Epidermal melanocyte (primary cell): Measurements from ENCODE around the gene REM2.

Experiments
- DNase-seq: peaks from one replicate; pipeline ENCODE4 v3.0.0; 2011; ENCODE audit warnings: low spot score; ENCODE audit not compliant: insufficient read length

The REM2 gene

DNA sequence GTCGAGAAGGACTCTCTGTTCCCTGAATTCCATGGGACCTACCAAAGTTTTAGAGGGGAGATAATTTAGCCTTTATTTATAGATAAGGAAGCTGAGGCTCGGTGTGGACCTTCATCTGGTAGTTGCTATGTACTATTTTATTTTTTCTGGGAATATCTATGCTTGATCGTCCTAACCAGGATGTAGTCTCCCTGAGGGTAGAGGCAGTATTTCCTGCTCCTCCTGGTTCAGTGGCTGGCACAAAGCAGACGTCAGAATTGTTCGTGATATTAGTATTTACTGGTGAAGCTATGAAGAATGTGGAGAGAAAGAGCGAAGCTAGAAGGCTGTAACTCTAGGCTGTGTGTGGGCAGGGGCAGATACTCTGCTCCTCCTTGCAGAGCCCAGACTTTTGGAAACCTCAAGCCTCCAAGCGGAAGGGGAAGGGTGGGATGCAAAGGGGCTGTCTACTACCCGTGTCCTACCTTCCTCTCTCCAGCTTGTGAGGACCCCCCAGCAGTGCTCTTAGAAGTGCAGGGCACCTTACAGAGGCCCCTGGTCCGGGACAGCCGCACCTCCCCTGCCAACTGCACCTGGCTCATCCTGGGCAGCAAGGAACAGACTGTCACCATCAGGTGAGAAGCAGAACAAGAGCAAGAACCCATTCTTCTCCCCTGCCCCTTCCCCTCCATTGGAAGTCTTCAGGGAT lies 10.0 kb upstream of the REM2 start:
- DNase-seq, result no peak

DNA sequence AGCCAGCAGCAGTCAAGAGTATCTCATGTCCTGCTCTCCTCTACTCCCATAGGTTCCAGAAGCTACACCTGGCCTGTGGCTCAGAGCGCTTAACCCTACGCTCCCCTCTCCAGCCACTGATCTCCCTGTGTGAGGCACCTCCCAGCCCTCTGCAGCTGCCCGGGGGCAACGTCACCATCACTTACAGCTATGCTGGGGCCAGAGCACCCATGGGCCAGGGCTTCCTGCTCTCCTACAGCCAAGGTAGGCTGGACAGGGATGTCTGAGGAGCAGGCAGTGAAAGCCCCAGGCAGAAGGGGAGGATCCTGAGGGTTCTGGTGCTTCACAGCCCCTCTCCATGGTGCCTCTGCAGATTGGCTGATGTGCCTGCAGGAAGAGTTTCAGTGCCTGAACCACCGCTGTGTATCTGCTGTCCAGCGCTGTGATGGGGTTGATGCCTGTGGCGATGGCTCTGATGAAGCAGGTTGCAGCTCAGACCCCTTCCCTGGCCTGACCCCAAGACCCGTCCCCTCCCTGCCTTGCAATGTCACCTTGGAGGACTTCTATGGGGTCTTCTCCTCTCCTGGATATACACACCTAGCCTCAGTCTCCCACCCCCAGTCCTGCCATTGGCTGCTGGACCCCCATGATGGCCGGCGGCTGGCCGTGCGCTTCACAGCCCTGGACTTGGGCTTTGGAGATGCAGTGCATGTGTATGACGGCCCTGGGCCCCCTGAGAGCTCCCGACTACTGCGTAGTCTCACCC lies 7.8 kb upstream of the REM2 start:
- no peak for DNase-seq

DNA sequence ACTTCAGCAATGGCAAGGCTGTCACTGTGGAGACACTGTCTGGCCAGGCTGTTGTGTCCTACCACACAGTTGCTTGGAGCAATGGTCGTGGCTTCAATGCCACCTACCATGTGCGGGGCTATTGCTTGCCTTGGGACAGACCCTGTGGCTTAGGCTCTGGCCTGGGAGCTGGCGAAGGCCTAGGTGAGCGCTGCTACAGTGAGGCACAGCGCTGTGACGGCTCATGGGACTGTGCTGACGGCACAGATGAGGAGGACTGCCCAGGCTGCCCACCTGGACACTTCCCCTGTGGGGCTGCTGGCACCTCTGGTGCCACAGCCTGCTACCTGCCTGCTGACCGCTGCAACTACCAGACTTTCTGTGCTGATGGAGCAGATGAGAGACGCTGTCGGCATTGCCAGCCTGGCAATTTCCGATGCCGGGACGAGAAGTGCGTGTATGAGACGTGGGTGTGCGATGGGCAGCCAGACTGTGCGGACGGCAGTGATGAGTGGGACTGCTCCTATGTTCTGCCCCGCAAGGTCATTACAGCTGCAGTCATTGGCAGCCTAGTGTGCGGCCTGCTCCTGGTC lies 7.2 kb upstream of the REM2 start:
- no peak for DNase-seq

DNA sequence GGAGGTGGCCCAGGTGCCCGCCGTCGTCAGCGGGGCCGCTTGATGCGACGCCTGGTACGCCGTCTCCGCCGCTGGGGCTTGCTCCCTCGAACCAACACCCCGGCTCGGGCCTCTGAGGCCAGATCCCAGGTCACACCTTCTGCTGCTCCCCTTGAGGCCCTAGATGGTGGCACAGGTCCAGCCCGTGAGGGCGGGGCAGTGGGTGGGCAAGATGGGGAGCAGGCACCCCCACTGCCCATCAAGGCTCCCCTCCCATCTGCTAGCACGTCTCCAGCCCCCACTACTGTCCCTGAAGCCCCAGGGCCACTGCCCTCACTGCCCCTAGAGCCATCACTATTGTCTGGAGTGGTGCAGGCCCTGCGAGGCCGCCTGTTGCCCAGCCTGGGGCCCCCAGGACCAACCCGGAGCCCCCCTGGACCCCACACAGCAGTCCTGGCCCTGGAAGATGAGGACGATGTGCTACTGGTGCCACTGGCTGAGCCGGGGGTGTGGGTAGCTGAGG lies 6.0 kb upstream of the REM2 start:
- DNase-seq, result no peak

DNA sequence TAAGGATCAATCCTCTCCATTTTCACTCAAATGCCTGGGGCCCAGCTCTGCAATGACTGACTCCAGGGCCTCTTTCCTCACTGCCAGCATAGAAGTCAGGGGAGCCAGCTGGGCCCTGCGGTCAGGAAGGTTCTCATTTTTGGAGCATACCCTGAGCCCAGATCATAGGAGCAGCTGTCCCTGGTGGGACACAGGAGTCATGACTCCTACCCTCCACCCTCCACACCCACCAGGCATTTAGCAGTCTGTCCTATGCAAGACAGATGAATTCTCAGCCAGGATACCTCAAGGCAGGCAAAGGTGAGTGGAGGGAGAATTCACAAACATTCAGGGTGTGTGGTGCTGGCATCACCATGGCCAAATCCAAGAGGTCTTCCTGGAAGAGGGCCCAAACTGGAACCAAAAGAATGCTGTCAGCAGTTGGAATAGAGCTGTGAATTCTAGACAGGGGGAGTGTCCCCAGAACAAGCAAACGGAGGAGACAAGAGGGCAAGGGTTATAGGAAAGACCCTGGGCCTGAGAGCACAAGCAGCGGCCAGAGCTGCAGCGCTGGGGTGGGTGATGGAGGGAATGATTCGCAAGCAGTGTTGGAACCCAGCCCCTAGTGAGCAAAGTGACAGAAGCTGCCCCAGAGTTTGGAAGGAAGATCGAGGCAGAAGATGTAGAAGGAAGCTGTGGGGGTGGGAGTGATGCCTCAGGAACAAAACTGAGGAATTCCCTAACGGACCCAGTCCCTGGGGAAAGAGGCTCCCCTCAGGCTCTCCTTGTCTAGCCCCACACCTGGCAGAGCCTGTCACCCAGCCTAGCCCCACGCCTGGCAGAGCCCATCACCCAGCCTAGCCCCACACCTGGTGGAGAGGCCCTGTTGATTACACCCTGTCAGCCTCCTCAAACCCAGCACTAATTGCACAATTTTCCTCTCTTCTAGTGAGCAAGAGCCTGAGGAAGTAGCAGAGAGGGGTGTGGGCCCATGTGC lies 4.5 kb upstream of the REM2 start:
- no peak for DNase-seq

DNA sequence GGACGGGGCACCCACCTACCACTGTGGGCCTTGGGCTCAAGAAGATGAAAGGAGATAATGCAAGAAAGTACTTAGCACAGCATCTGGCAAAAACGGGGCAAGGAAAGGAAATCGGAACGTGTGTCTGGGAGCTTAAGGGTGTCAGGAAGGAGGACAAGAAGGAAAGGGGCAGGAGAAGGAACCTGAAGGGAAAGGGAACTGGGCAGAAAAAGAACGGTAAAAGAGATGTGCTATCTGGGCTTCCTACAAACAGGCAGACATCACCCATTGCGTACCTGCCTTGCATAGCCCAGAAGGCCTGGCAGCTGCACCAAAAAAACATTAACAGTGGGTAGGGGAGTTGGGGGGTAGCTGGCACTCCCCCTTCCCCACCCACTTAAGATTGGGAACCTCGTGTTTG lies 958 bp upstream of the REM2 start:
- DNase-seq, result no peak

DNA sequence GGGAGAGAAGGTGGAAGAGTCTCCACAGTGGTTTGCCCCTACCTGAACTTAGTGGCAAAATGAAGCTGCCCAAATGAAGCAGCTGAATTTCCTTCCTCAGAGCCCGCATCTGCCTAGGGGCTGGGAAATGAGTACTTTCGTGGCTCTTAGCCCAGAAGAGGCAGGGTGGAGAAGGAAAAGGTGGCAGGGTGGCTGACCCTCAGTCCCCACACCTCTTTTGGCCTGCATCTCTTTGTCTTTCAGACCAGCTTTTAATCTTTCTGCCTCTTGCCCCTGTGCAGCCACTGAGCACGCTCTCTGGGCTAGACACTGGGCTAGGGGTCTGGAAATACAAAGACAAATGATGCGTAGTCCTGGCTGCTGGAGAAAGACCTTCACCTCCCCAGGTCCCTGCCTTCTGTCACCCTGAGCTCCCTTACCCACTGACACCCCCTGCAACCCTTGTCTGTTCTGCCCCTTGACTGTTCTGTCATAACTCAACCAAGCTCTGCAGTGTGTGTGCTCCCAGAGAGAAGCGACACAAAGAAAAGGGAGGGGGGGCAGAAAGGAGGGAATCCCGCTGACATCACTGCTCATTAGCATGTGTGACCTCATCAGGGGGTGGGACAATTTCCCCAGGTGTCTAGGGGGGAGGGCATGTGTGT lies 371 bp upstream of the REM2 start:
- DNase-seq, result no peak

DNA sequence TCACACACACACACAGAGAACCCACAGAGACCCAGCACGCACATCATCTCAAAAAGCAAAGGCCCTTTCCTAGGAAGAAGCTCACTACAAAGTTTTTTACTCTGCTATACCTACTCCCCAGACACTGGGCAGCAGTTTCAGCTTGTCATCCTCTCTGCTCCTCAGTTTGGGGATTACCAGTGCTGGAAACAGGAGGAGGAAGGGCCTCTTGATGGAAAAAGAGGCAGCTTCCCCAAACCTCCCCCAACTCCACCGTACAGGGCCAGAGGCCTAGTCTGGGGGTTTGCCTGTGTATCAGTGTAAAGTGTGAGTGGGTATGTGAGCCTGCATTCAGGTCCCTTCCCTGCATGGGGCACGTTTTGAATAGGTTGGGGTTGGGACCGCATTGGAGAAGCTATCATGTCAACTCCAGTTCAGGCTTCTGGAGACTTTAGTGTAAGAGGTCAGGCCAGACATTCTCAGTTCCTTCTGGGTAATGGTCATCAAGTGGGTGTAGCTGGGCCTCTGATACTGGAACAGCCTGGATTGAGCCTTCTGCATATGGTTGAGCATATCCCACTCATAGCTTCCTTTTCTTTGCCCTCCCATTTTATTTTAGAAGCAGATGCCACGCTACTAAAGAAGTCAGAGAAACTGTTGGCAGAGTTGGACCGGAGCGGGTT lies 1.2 kb downstream of the REM2 start:
- no peak for DNase-seq

DNA sequence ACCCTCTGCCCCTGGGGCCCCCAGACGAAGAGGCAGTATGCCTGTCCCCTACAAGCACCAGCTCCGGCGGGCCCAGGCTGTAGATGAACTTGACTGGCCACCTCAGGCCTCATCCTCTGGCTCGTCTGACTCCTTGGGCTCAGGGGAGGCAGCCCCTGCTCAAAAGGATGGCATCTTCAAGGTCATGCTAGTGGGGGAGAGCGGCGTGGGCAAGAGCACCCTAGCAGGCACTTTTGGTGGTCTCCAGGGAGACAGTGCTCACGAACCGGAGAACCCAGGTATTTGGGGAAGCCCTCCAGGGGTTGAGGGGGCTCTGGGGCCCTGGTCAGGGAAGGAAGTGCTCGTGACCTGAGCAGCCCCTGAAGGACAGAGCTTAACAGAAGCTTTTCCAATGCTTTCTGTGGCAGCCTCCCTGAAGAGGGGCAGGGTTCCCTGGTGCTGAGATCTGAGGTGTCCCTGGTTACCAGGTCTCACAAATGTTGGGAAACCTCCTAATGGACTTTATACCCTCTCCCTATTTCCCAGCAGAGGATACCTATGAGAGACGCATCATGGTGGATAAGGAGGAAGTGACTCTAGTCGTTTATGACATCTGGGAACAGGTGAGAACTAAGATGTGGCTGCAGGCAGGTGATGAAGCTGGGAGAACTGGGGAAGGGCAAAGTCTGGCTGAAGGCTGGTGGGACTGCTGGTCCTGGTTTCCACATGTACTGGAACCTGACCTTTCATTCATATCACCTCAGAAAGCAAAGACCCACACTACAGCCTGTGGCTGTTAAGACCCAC lies 1.9 kb downstream of the REM2 start:
- DNase-seq, result no peak

DNA sequence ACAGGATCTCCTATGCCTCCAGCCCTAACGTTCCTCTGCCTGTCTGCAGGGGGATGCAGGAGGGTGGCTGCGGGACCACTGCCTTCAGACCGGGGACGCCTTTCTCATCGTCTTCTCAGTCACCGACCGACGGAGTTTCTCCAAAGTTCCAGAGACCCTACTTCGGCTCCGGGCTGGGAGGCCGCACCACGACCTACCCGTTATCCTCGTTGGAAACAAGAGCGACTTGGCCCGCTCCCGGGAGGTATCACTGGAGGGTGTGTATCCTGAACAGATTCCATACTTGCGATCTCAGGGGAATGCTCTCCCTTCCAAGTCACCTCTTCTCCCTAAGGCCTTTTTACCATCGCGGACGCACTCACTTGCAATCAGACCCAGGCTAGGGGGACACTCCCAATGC lies 3.0 kb downstream of the REM2 start:
- no peak for DNase-seq

DNA sequence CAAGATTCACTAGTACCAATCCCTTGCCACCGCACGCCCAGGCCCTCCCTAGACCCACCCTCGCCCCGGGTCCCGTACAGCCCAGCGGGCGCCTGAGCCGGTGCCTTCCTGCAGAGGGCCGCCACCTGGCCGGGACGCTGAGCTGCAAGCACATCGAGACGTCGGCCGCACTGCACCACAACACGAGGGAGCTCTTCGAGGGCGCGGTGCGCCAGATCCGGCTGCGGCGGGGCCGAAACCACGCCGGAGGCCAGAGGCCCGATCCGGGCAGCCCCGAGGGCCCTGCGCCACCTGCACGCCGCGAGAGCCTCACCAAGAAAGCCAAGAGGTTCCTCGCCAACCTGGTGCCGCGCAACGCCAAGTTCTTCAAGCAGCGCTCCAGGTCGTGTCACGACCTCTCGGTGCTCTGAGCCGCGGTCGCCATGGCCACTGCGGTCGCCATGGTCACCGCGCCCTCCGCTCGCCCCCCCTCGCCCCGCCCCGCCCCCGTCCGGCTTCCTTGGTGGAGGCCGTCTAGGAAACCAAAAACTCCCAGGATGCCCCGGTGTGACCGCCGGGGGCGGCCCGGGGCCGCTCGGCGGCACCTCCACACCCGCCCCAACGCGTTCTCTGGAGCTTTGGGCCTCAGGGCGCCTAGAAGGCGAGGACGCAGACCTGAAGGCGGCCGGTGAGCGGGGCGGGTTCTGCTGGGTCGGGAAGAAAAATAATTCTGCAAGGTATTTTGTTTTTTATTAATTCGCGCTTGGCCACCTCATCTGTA lies 3.7 kb downstream of the REM2 start:
- DNase-seq, result peak; percentile 80

DNA sequence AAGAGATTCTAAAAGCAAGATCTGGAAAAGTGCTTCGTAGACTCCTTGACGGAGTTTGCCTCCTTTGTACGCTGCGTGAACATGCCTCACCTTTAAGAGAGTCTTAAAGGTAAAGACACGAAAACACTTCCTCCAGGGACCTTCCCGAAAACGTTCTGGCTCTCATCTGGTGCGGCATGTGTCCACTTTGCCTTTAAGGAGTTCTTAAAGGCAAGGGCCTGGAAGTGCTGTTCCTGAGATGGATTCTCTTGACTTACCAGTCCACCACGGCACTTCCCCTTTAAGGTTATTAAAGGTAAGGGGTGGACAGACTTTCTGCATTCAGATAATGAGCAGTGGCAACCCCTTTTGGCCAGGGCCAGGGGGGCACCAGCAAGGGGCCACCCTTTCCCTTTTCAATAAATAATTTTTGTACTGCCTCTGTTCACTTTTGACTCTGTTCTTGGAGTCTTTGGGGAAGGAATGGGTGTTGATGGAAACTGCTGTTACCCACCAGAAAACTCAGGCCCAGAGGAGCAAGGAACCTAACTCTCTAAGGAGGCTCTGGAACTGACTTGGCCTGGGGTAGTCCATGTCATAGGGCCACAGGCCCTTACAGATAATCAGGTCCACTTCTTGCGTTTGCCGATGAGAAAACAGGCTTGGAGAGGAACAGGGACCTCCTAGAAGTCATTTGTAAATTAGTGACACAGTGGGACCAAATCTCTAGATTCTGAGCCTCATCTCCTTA lies 4.4 kb downstream of the REM2 start:
- peak; percentile 59 for DNase-seq

DNA sequence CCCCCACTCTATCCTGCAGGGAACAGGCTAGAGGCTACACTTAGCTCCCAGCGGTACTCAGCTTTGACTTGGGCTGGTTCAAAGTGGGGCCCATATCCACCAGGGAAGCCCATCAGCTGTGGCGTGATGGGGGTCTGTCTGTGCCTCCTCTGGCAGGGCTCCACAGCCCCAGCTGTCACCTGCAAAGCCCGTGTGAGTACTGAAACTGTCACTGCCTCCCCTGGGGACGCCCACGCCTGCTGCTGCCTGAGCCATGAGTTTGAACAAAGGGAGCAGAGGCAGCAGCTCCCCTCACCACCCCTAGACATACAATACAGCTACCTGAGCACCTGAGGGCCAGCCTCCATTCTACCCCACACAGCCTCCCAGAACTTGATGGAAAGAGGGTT lies 5.0 kb downstream of the REM2 start:
- DNase-seq, result no peak

DNA sequence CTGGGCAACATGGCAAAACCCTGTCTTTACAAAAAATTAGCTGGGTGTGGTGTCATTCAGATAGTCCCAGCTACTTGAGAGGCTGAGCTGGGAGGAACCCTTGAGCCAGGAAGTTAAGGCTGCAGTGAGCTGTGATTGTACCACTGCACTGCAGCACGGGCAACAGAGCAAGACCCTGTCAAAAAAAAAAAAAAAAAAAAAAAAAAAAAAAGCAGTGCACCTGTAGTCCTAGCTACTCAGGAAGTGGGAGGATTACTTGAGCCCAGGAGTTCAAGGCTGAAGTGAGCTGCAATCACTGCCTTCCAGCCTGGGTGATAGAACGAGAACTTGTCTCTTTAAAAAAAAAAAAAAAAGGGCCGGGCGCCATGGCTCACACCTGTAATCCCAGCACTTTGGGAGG lies 5.6 kb downstream of the REM2 start:
- DNase-seq, result no peak

DNA sequence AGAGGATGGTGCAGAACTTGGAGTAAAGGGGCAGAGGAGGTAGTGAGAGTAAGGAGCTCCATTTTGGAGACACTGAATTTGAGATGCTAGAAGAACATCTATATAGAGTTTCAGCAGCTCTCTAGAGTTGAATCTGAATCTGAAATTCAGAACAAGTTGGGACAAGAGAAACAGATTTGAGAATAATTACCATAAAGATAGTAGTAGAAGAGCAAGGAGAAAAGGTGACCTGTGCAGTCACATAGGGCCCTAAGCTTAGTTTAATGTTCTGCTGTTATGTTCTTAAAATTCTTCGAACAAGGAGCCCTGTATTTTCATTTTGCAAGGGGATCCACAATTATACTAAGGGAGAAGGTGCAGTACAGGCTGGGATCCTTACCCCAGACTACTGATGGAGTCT lies 7.4 kb downstream of the REM2 start:
- no peak for DNase-seq

DNA sequence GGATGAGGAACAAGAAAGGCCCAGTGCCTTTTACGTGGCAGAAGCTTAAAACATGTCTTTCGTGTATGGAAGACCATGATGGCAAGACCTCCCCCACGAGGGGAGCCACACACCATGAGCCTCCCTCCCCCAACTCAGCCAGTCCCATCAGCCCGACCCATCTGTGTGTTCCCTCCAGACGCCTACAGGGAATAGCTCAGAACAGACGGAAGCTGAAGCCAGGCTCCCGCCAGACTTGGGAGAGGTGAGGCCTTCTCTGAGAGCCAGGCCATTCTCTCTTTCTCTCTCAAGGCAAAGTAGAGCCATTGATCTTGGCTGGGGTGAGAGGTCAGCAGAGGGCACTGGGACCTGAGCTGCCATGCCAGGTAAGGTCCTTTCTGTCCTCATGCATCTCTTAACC lies 9.5 kb downstream of the REM2 start:
- no peak for DNase-seq

DNA sequence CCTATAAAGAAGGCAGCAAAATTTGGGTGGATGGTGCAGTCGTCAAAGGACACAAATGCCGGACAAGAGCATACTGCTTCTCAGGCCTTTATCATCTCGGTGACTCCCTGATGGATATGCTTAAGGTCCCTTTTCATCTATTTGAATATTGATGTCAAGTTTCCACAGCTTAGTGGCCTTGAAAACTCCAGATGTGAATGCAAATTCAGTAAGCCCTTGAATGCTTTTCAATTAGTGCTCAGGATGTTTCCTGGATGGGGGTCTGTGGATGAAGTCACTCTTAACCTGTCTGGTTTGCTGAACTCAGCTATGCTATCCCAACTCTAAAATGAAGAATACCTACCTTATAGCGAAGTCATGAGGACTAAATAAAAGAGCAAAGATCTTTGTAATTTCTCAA lies 10.7 kb downstream of the REM2 start:
- DNase-seq, result no peak

DNA sequence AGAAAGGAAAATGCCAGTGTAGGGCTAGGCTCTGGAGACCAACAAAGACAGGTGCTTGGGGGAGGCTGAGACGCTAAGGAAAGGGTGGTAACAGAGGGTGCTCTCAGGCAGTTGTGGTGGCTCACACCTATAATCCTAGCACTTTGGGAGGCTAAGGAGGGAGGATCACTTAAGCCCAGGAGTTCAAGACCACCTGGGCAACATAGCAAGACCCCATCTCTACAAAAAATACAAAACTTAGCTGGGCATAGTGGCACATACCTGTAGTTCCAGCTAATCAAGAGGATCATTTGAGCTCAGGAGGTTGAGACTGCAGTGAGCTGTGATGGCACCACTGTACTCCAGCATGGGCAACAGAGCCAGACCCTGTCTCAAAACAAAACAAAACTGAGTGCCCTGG lies 12.4 kb downstream of the REM2 start:
- no peak for DNase-seq
